OCI-LY3 (cell line): ENCODE measurements around the gene HIVEP2.

Source experiments
- EZH2phosphoT487 ChIP-seq: fragments of 200-600 bp; shearing (Covaris generic); IDR thresholded peaks from 2 replicates; pipeline ENCODE4 v1.6.1; 2018; ENCODE audit warnings: antibody characterized with exemption, mixed run types, low read depth
- TF ChIP-seq, protein P1 (sequence below): fragments of 200-600, 300-600 bp; sonication (generic); IDR thresholded peaks from 2 replicates; pipeline ENCODE4 v1.5.1; 2014; ENCODE audit warnings: antibody characterized with exemption, low read length, low read depth

DNA sequence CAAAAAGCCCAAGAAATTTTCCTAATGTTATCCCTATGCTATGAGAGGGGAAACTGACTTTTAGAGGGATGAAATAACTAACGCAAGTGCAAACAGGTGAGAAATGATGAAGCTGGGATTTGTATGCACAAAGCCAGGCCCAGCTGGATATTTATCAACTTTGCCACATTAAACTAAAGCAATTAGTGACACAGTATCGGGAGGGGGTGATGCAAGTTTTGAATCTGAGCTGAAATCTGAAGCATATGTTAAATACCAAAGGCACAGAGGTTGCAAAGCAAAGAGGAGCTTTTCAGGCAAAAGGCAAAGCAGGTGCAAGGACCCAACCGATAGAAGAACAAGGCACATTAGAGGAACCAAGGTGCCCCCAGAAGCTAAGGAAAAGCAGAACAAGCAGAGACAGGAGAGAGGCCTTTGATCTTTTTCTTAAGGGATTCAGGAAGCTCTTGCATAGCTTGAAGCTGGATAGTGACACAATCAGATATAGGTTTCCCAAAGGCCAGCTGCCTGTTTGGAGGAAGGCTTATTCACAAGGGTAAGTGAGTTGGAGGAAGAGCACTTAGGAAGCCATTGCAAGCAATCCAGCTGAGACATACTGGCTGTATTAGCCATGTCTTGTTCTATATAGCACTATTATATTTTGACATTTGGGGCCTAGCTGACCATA is 207.5 kb downstream of the HIVEP2 start:
- TF ChIP-seq, protein P1, sequence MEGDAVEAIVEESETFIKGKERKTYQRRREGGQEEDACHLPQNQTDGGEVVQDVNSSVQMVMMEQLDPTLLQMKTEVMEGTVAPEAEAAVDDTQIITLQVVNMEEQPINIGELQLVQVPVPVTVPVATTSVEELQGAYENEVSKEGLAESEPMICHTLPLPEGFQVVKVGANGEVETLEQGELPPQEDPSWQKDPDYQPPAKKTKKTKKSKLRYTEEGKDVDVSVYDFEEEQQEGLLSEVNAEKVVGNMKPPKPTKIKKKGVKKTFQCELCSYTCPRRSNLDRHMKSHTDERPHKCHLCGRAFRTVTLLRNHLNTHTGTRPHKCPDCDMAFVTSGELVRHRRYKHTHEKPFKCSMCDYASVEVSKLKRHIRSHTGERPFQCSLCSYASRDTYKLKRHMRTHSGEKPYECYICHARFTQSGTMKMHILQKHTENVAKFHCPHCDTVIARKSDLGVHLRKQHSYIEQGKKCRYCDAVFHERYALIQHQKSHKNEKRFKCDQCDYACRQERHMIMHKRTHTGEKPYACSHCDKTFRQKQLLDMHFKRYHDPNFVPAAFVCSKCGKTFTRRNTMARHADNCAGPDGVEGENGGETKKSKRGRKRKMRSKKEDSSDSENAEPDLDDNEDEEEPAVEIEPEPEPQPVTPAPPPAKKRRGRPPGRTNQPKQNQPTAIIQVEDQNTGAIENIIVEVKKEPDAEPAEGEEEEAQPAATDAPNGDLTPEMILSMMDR = no peak
- TF ChIP-seq EZH2phosphoT487 = no peak
